Activated effector memory CD4-positive, alpha-beta T cell treated with Interleukin-2 at 50 U/mL for 16 hours (primary cell): Measurements from ENCODE around the gene MAPK1.
A peak's percentile ranks its signal among the peaks of the same experiment; 100 is the strongest.

Experiments used
- DNase-seq: peaks from one replicate; pipeline ENCODE4 v3.0.0-alpha.2; 2020

MAPK1 gene

DNA sequence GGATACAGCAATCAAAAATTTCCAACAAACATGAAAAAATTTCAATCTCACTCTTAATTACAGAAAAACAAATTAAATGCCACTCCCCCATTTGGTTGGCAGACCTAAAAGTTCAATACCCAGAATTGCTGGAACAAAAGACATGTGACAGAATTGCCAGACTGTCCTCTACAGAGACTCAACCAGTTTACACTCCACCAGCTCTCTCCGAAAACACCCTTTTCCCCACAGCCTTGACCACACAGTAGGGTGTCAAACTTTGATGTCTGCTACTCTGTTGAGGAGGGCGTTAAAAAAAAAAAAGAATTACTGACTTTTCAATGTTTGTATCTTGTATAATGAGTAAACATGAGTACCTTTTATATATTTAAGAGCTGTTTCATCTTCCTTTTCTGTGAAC is 87.2 kb downstream of the MAPK1 start:
- no peak for DNase-seq

DNA sequence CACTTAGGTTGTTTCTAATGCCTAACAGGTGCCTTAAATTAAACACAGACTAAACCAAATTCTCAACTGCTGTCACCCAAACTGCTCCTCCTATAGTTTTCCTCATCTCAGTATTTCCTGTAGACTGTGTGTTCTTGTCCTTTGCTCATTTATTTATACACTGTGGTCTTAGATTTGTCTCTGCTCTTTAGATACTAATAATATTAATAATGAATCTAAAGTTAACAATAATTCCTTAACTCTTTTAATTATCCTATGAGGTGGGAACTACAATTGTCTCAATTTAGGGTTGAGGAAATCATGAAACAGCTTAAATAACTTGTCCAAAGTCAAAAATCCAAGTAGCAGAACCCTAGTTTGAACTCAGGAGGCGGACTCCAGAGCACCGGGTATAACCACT is 88.0 kb downstream of the MAPK1 start:
- no peak for DNase-seq

DNA sequence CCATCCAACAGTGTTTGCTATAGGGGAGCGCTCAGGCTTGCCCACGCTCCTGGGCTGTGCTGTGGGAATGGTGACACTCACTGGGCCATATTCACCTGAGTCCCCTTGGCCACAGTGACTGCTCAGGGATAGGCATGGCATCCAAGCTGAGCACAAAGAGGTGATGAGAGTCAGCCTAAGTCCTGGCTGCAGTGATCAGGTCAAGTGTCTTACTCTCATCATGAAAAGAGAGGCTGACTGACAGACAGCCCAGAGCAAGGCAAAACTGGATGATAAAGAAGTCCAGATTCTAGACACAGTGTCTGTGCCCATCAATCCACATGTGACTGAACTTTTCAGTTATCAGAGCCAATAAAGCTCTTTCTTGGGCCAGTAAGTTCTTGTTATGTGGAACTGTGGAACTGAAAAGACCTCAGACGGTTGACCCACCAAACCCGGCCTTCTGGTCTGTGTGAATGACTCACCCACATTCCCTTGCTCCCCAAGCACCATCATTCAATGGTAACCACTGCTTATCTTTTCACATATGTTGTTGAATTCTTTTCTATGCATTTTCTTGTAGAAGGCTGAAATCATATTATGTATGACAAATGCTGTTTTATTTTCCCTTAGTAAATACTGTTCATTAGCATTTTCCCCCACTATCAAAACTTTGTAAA is 88.6 kb downstream of the MAPK1 start:
- DNase-seq, result no peak

DNA sequence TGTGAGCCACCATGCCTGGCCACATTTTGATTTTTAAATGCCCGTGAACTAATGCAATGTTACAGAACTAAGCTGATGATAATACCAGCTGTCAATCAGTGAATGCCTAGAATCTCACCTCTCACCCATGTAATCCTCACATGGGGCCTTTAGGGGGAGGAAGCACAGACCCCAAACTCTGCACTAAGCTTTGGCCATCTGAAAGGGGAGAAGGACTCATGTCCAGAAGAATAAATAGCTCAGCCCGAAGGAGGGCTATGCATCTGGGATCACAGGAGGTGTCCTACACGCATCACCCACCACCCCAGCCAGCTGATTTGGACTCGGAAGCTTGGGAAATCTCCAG is 95.8 kb downstream of the MAPK1 start:
- DNase-seq, result no peak

DNA sequence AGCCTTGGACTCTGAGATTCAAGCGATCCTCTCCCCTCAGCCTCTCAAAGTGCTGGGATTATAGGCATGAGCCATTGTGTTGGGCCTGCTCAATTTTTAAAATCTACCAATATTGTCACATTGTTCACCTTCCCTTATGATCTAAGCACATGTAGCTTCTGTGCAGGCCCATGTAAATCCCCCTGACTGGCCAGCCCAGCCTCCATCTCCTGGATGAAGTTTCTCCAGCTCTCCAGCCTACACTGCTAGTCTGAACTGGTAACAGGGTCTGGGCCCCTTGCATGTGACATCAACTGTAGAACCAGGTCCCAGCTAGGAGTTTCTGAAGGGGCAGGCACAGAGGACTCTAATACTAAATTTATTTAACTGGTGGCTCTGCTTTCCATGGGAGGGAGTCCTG is 99.0 kb downstream of the MAPK1 start:
- DNase-seq, result no peak

DNA sequence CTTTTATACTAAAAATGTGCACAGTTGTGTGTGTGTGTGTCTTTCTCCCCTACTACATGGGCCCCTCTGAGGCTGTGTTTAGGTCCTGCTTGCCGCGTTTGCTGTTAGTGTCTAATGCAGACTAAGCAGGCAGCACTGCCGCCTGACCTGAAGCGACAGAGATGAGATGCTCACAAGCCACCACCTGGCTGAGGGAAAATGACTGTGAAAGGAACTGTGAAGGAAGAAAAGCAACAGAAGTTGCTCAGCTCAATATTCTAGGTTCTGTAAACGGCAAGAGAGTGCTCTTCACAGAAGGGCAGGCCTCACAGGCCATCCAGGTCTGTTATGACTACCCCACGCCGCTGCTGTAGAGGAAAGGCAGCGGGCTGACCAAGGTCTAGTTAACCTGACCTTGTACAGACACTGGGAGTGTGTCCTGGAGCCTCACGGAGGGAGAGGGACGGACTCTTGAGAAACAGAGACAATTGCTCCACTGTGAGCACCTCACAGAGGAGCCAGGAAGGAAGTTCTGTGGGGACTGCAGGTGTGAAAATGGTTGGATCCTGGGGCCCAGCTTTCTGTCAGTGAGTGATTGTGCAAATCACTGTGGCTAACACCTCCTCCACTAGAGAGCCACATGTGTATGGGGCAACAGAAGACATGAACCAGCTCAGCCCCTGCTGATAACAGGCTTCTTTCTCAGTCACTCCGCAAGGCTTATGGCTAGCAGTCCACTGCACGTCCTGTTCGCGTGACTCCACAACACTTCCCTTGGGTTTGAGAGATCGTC is 100.6 kb downstream of the MAPK1 start:
- DNase-seq, result peak; percentile 50

DNA sequence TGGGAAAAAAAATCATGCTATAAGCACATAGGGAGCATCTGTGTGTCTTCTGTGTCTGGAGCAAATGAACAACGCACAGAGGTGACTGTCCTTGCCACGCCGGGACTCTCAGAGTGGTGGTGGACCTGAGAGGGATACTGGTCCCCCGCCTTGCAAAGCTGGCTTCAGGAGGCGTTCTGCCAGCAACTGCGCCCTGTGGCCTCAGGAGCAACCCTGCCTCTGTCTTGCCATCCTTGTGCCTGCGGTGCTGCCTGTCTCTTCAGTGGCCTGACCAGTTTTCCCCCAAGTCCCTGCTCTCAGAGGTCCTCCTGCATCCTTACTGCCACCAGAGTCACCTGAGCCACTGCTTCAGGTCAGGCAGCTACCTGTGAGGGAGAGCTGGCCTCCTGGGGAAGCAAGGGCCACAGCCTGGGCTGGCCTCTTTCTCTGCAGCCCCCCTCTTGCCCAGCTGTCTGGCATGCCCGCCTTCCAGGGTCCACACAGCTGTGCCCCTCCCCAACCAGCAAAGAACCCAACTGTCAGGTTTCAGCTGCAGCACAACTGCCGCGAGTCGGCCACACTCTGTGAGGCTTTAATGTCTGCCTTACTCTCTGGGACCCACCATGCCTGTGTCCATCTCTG is 101.4 kb downstream of the MAPK1 start:
- DNase-seq, result no peak

DNA sequence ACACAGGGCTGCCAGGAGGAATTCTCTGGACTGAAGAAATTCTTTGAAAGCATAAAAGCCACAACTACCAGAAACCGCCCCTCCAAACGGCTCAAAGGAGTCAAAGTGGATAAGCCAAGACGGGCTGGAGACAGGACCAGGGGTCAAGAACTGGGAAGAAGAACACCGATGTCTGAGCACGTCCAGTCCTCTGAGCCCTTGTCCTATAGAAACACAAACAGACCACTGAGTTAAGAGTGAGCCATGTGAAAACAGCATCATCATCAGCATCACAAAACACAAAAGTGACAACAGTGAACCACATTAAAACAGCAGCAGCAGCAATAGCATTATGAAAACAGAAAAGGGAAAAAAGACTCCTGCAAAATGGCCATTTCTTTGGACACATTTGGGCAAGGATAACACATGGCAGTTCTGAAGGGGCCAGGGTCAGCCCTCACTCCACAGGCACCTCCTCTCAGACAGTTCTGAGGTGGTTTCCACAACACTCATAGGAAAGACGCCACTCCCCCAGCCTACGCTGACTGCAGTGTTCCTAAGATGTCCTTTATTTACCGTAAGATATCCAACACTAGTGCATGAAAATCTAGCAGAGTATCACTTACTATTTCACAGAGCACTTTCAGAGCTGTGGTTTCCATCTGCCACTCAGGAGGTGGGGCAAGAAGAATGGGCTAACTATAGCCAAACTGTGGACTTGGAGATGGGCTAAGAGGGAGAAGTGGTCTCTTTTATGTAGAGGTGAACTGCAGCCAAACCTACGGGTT is 103.2 kb downstream of the MAPK1 start:
- DNase-seq, result no peak

DNA sequence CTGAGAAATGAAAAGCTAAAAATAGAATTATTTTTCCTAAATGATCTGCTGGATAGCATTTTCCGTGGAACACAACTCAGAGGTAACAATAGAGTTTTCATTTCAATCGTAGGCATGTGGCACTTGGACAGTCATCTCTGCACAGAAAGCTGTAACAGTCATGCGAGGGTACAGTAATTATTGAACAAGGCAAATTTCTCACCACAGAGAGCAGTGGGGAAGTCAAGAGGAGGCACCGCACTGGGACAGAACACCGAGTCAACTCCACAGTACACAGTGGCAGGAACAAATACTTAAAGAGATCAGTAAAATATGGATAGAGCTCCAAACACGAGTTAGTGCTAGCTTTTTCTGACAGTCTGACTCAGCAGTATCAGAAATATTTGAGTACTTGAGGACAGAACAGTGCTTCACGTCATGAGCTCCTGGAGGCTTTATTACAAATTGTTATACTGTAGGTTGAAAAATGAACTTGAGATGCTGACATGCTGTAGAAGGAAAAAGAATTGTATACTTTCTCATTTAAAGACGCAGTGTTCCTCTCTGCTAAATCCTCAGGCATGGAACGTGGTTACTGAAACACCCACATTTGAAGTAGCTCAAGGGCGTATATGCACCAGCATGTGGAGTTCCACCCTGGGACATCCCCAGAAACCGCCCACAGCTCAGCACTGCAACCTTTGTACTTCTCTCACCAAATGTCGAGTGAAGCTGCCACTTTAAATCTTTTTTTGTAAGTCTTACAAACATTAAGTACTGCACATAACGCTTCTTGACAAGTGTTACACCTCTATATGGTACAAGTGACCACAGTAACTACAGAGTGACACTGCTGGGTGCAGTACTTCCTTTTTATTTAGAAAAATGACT is 104.5 kb downstream of the MAPK1 start:
- peak; percentile 8 for DNase-seq

DNA sequence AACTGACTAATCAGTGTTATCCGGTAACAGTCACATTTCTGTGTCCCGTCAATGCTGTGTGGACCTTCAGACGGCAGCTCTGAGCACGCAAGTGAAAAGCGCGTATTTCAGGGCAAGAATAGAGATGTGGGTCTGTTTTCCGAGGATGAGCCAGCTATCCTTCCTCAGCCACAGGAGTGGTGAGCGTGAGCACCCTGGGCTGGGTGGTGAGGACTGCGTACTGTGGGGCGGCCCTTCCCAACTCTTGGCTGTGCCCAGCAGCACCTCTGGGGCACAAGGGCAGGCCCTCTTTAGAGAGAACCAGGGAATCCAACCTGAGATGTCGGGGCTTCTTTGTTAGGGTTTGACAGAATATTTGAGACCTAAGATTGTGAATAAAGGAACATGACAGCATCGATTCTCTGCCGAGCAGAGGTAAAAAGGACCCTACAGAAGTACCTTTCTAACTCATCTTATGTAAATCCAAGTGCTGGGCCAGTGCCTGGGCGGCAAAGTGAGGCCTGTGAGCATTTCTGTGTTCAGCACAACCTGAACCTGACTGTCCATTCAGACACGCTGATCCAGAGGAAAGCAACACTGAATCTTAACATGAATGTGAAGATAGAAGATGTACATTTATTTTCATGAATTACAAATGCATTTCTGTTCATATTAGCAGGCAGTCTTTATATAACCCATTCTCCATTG is 105.3 kb downstream of the MAPK1 start:
- DNase-seq, result no peak

DNA sequence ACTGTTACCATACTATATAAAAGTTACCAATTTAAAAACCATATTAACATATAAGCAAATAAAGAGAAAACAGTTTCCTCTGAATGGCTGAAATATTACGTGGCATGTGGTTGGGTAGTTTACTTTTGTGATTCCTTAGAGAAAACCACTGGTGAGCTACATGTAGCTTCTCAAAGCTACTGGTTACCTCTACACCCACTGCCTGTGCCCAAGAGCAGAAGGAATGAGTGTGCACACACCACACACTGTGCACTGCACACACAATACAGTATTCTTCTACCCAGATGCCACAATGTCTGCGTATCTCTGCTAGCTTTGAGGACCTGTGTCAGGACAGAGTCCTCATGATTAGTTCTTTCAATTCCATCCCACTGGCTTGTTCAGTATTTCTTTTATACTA is 106.4 kb downstream of the MAPK1 start:
- no peak for DNase-seq

DNA sequence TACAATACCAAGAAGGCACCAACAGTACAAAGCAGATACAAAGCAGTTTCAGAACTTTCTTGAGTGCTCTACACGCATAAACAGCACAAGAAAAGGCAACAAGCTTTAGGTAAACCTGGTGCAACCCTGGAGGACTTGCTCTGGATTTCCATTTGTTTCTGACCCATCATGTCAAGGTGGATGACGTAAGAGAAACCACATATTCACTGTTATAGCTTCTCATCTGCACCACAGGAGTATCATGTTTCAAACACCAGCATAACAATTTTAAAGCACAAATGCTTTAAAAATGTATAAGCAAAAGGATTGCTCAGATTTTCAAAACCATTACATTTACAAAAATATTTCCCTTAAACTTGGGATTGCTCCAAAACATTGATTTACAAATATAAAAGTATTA is 106.8 kb downstream of the MAPK1 start:
- DNase-seq, result no peak

DNA sequence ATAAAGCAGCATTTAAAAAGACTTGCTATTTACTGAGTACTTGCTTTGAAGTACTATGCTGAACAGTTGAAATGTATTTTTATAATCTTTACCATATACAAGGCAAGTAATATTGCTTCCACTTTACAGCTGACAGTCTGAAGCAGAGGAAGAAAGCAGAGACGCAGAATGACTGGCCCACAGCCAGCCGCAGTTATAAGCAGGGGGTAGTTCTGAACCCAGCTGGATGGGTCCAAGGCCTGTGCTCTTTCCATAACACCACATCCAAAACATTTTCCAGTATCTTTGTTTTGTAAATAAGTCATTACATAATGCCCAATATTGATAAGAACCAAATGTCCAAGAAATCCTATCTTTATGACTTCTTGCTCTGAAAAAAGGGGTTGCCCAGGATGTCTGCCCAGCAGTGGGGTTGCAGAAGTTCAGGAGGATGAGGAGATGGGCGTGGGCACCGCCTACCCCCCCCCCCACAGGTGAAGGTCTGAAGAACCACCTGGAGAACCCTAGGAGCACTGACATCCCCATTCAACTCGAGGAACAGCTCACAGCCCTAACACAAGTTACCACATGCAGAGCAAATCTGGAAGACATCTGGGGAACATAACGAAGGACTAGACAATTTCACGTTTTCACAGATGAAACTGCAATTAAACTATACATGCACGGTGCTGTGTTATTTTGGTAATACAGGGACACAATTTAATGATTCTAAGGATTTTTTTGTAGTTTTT is 107.6 kb downstream of the MAPK1 start:
- no peak for DNase-seq

DNA sequence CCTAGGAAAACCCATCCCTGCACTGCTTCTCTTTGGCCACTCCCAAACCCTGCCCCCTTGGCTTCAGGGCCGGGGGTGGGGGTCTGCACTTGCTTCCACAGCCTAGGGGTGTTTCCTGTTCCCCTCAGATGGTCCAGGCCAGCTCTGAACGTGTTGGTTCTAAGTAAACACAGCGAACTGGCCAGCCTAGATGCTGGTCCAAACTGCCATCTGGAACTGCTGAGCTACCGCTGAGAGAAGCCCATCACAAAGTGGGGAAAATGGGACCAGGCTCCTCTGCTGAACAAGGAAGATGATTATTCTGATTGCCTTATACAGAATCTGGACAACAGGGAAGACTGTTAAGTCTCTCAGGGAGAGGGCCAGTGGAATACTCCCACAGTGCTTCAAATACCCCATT is 108.4 kb downstream of the MAPK1 start:
- no peak for DNase-seq

DNA sequence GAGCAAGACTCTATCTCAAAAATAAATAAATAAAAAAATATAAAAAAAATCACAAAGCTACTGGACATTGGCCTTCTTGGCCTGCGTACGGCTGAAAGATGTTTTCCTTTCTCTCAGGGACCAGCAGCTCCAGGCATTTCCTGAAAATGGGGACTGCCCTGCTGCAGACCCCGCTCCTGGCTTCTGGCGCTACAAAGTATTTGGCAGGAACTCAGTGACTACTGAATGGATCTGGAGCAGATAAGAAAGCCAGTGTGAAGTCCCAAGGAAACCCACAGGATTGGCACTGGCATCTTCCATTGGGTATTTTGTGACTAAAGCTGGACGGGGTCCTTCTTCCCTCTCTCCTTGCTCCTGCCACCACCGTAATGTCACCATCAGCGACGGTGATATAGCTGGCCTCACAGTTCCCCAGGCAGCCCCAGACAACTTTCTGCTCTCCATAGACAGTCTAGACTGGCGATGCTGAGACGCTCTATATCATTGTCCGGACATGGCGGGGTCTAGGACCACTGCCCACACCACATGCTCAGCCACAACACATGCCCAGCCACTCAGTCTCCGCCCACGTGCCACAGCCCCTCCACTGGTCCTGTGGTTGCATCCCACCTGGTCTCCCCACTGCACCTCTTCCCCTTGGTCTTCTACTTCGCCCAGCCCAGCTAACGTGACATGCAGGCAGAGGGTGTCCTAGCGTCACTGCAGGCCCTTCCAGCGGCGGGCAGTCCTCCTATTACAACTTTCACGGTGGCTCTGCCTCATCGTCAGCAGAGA is 109.2 kb downstream of the MAPK1 start:
- no peak for DNase-seq

DNA sequence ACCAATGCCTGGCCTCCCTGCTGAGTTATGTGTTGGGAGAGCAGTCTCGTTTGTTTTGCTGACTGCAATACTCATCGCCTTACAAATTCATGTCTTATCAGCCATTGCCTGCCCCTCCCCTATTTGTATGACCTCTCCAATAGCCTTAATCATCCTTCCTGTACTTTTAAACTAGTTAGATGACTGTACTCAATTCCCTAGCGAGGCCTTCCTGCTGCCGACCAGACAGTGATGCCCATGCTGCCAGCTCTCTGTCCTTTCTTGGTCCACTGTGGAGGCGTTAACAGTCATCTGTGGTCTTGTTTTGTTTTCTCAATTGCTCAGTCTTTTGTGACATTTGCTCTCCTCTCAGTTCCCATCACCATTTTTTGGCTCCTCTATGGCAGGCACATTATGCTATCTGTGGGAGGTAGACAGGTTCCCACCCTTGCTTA is 111.6 kb downstream of the MAPK1 start:
- DNase-seq, result no peak

DNA sequence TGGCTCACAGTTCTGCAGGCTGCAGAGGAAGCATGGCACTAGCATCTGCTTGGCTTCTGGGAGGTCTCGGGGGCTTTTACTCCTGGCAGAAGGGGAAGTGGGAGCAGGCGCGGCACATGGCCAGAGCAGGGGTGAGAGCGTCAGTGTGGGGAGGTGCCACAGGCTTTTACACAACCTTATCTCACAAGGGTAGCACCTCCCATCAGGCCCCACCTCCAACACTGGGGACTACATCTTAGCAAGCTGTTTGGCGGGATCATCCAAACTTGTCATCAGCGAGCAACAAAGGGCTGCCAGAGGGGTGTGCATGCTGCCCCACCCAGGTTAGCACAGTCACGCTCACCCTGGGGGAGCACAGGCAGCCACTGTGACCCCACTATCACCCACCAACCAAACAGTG is 112.9 kb downstream of the MAPK1 start:
- no peak for DNase-seq

DNA sequence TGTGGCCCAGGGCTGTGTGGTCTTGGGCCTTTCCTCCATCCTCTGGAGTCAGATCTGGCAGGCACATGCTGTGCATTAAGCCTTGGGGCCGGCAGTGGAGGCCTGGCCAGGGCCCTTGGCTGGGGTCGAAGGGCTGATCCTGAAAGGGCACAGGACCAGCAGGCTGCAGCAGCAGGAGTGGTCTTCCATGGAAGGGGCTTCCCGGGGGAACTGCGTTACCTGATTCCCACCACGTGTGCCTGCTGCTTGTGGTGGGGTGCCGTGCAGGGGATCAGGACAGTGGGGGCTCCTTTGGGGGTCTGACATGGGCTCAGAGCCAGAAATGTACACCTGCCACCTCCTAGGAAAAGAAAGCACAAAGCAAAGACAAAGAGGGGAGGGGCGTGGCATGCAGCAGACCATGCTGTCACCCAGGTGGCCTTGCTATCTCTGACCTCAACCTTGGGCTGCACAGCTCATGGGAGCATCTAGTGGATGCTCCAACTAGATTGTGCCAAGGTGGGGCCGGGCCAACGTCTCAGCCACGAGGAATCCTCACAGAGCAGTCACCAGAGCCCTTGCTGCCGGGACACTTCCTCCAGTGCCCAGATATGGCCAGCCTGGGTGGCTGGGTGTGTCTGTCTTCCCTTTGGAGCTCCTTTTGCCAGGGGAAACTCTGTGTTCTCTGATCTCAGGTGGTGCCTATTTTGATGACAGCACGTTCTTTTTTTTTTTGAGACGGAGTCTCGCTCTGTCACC is 113.9 kb downstream of the MAPK1 start:
- no peak for DNase-seq

DNA sequence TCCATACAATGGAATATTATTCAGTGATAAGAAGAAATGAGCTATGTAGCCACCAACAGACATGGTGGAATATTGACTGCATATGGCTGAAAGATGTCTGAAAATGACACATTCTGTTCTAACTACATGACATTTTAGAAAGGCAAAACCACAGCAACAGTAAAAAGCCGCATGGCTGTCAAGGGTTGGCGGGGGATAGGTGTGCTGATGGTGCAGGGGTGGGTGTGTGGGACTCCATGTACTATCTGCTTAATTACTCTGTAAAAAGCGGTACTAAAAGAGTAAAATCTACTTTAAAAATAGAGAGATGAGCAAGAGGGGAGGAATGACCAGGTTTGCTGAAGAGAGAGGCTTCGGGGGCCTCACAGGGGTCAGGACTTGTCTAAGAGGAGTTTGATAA is 115.2 kb downstream of the MAPK1 start:
- DNase-seq, result no peak

DNA sequence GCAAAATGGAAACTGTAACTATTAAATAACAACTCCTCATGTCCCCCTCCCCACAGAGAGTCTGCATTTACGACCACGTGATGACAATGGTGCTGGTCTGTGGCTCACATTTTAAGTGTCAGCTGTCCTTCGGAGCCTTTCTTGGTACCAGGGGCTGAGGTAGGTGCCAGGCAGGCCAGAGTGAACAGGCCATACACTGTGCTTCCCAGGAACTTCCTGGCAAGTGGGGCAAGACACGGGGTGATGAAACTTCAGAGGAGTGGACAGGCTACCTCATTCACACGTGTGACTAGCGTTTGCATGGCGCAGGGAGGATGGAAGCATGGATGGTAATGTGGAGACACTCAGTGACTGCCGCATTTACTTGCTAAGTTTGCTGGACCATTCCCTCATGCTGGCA is 121.5 kb downstream of the MAPK1 start:
- no peak for DNase-seq
